Spleen (tissue), 11 donors: ENCODE data around the gene GRID2. TPM values are rescaled to one million over a fixed set of nuclear protein-coding genes. Genes with fewer than 3 reads are reported as not detected.

ENCODE experiments used
- DNase-seq: peaks from one replicate; pipeline ENCODE4 v3.0.0-alpha.2; 2020
- H3K27ac ChIP-seq, 8 donors: fragments of 200-600 bp; sonication (generic) in 7 of 8; 1 replicate in 4 of 8; 2 replicates in 4 of 8; pipeline versions ENCODE4 v1.5.0 to v1.8.0; 2016 to 2021; ENCODE audit warnings: inconsistent platforms in 4 of 8, mild to moderate bottlenecking in 4 of 8, moderate library complexity in 1 of 8
- H3K27me3 ChIP-seq, 7 donors: fragments of 200-600 bp; sonication (generic) in 6 of 7; replicated peaks in 1 of 7; 1 replicate in 4 of 7; 2 replicates in 3 of 7; pipeline versions ENCODE4 v1.5.0 to v1.8.0; 2016 to 2021; ENCODE audit warnings: inconsistent platforms in 3 of 7, mild to moderate bottlenecking in 1 of 7
- H3K36me3 ChIP-seq, 6 donors: fragments of 200-600 bp; sonication (generic) in 5 of 6; 1 replicate in 4 of 6; 2 replicates in 2 of 6; pipeline versions ENCODE4 v1.5.0 to v1.8.0; 2016 to 2021; ENCODE audit warnings: inconsistent platforms in 2 of 6
- H3K4me1 ChIP-seq, 6 donors: fragments of 200-600 bp; sonication (generic) in 5 of 6; 1 replicate in 3 of 6; 2 replicates in 3 of 6; pipeline versions ENCODE4 v1.5.0 to v1.8.0; 2016 to 2021; ENCODE audit warnings: inconsistent platforms in 3 of 6
- H3K4me3 ChIP-seq, 8 donors: fragments of 200-600 bp; sonication (generic) in 7 of 8; 1 replicate in 4 of 8; 2 replicates in 4 of 8; pipeline versions ENCODE4 v1.5.0 to v1.8.0; 2016 to 2021; ENCODE audit warnings: inconsistent platforms in 4 of 8, mild to moderate bottlenecking in 4 of 8, moderate library complexity in 2 of 8
- H3K9me3 ChIP-seq, 8 donors: fragments of 200-600 bp; sonication (generic) in 7 of 8; 1 replicate in 4 of 8; 2 replicates in 4 of 8; pipeline versions ENCODE4 v1.5.0 to v1.8.0; 2016 to 2021; ENCODE audit warnings: inconsistent platforms in 4 of 8
- CTCF ChIP-seq, 11 experiments: fragments of 200-600 bp in 7 of 11; fragments of 450-650 bp in 4 of 11; sonication (generic) in 4 of 11; IDR thresholded peaks in 8 of 11; conservative IDR thresholded peaks in 3 of 11; 1 replicate in 7 of 11; 2 replicates in 4 of 11; pipeline versions ENCODE4 v1.4.0 to v1.8.0; 2016 to 2021; ENCODE audit warnings: antibody characterized with exemption in 11 of 11, inconsistent platforms in 4 of 11, mild to moderate bottlenecking in 1 of 11
- POLR2A ChIP-seq, 3 donors: fragments of 450-650 bp; IDR thresholded peaks; one replicate each; pipeline ENCODE4 v1.5.1; 2017; ENCODE audit warnings: antibody characterized with exemption in 3 of 3, mild to moderate bottlenecking in 1 of 3
- POLR2AphosphoS5 ChIP-seq, 3 donors: sonication (generic); formaldehyde crosslinking; IDR thresholded peaks; one replicate each; pipeline ENCODE4 v1.5.1; 2017; ENCODE audit warnings: antibody characterized with exemption in 3 of 3
- WGBS, 5 donors: extraction: QIAGEN DNeasy Blood & Tissue Kit in 3 of 5; methylation state at CpG; one replicate each; pipeline versions ENCODE4 v1.1.5 to v1.1.7; 2013 to 2018; 5-methylcytosine and 5-hydroxymethylcytosine counted together
- intact Hi-C: fragments of 100-400 bp; cut with DNase I; formaldehyde crosslinking; loops from one replicate; pipeline ENCODE4 v1.15.0; 2023; ENCODE audit warnings: low total_unique reads
- polyA plus RNA-seq, 3 donors: library from polyadenylated mRNA; stranded (reverse); fragments of 200-250 nt; gene quantifications; one replicate each; pipeline ENCODE4 v1.2.1, GENCODE V29; 2013
- total RNA-seq, 7 donors: library from RNA; depleted of rRNA in 3 of 7; stranded (reverse); fragments of >200 nt in 3 of 7; fragmentation: NEBNext Ultra II Directional in 4 of 7; extraction: Animal tissue kit (Norgen Biotek cat#: 25700) in 4 of 7; gene quantifications; one replicate each; pipeline versions ENCODE4 v1.1.0 to v1.2.1, GENCODE V29; 2016 to 2021
- donor health status: healthy with polysubstance abuse.
- donor health status: DM: no; HTN: no; CAD: no; lungs with moderate emphysema.
- donor health status: DM: no; HTN: no; CAD: no.
- donor health status: Bipolar disorder and iron deficiency.
- donor health status: healthy.
- donor health status: DM: no; HTN: no; CAD: no.
- donor health status: DM: yes; HTN: yes; CAD: no.

Gene GRID2
- total and polyA plus RNA-seq, 10 donors: 0.03 to 0.92 (median 0.22) TPM; not detected in 4

GRCh38 chr4:93368968-93369367, 1065.2 kb downstream of the GRID2 start:
- Histone ChIP-seq H3K4me1 (no peaks in the 10 kb centered on the region), H3K27me3 (no peaks in the 10 kb centered on the region), H3K9me3 (peaks cover 0 to 26% (median 19%) of the 10 kb centered on the region in 8 donors), H3K4me3 (no peak overlapping the region), H3K27ac (no peak overlapping the region), H3K36me3 (no peaks in the 10 kb centered on the region)
- WGBS, 5 donors: 67 to 85% (median 71%) methylated on average over 4 of the region's 4 CpGs
- DNase-seq: no peak
- intact Hi-C loops: no loop called here
- TF ChIP-seq POLR2A (IDR thresholded peaks at IDR 0.05) (no peak), CTCF (IDR thresholded peaks at IDR 0.05 in 8 of 11, conservative IDR thresholded peaks at IDR 0.05 in 3 of 11) (no peak), POLR2AphosphoS5 (IDR thresholded peaks at IDR 0.05) (no peak)

GRCh38 chr4:93370256-93370655, 1066.5 kb downstream of the GRID2 start:
- TF ChIP-seq CTCF (IDR thresholded peaks at IDR 0.05 in 8 of 11, conservative IDR thresholded peaks at IDR 0.05 in 3 of 11) (no peak), POLR2A (IDR thresholded peaks at IDR 0.05) (no peak), POLR2AphosphoS5 (IDR thresholded peaks at IDR 0.05) (no peak)
- peaks cover 0 to 16% (median 9%) of the 10 kb centered on the region in 8 donors for H3K9me3 ChIP-seq
- H3K27ac ChIP-seq: no peak overlapping the region
- H3K36me3 ChIP-seq: no peaks in the 10 kb centered on the region
- no peak overlapping the region for H3K4me3 ChIP-seq
- WGBS, 5 donors: 83 to 96% (median 88%) methylated on average over 6 of the region's 6 CpGs
- intact Hi-C loops: no loop called here
- H3K27me3 ChIP-seq: no peaks in the 10 kb centered on the region
- no peaks in the 10 kb centered on the region for H3K4me1 ChIP-seq
- DNase-seq: no peak

GRCh38 chr4:93373893-93374860, 1070.4 kb downstream of the GRID2 start:
- no peaks in the 10 kb centered on the region for H3K27me3 ChIP-seq
- no peak overlapping the region for H3K4me3 ChIP-seq
- no peaks in the 10 kb centered on the region for H3K36me3 ChIP-seq
- no peak overlapping the region for H3K27ac ChIP-seq
- WGBS, 5 donors: 82 to 91% (median 83%) methylated on average over 4 of the region's 4 CpGs
- no peaks in the 10 kb centered on the region for H3K4me1 ChIP-seq
- no peaks in the 10 kb centered on the region for H3K9me3 ChIP-seq
- TF ChIP-seq CTCF (IDR thresholded peaks at IDR 0.05 in 8 of 11, conservative IDR thresholded peaks at IDR 0.05 in 3 of 11): no peak
- no peak for TF ChIP-seq POLR2AphosphoS5 (IDR thresholded peaks at IDR 0.05)
- no peak for TF ChIP-seq POLR2A (IDR thresholded peaks at IDR 0.05)
- intact Hi-C loops: no loop called here
- DNase-seq: no peak

- no peak overlapping the region for H3K4me3 ChIP-seq
- no peaks in the 10 kb centered on the region for H3K27me3 ChIP-seq
- no peaks in the 10 kb centered on the region for H3K36me3 ChIP-seq
- no peak for TF ChIP-seq POLR2A (IDR thresholded peaks at IDR 0.05)
- no peak for TF ChIP-seq CTCF (IDR thresholded peaks at IDR 0.05 in 8 of 11, conservative IDR thresholded peaks at IDR 0.05 in 3 of 11)
- TF ChIP-seq POLR2AphosphoS5 (IDR thresholded peaks at IDR 0.05): no peak
- WGBS, 5 donors: 77 to 92% (median 85%) methylated on average over 2 of the region's 2 CpGs
- intact Hi-C loops: no loop called here
- H3K9me3 ChIP-seq: peaks cover 0 to 4% (median 0%) of the 10 kb centered on the region in 8 donors
- H3K4me1 ChIP-seq: no peaks in the 10 kb centered on the region
- DNase-seq: no peak
- H3K27ac ChIP-seq: no peak overlapping the region
These were observed 1080.5 kb downstream of the GRID2 start for GRCh38 chr4:93384241-93384640.
